Neural cell (in vitro differentiated cells): Measurements from ENCODE around the gene ST6GALNAC2. TPM values are rescaled to one million over a fixed set of nuclear protein-coding genes. Genes with fewer than 3 reads are reported as not detected.

Experiments
- H2AFZ ChIP-seq: fragments of 200-600, 300-800 bp; sonication (generic), shearing (Covaris generic); 2 replicates; pipeline ENCODE4 v1.6.0; 2014; ENCODE audit warnings: low read depth, mild to moderate bottlenecking, antibody characterized with exemption, low read length, moderate library complexity
- H3F3A ChIP-seq: fragments of 200-600 bp; shearing (Covaris generic); 2 replicates; pipeline ENCODE4 v1.6.1; 2016; ENCODE audit warnings: mild to moderate bottlenecking, moderate library complexity, mixed read lengths, antibody characterized with exemption, low read length; ENCODE audit not compliant: insufficient read depth, poor library complexity, severe bottlenecking
- H3K27ac ChIP-seq: fragments of 200-600, 300-800 bp; sonication (generic), shearing (Covaris generic); 2 replicates; pipeline ENCODE4 v1.5.1; 2014; ENCODE audit warnings: mild to moderate bottlenecking, low read length, moderate library complexity
- H3K27me3 ChIP-seq: fragments of 300-800, 200-600 bp; sonication (generic), shearing (Covaris generic); 2 replicates; pipeline ENCODE4 v1.6.0; 2014; ENCODE audit warnings: mild to moderate bottlenecking, low read depth, low read length, moderate library complexity; ENCODE audit not compliant: insufficient read depth
- H3K36me3 ChIP-seq: fragments of 300-800, 200-600 bp; sonication (generic), shearing (Covaris generic); 2 replicates; pipeline ENCODE4 v1.5.1; 2014; ENCODE audit warnings: mild to moderate bottlenecking, antibody characterized with exemption, low read length, moderate library complexity; ENCODE audit not compliant: insufficient read depth
- H3K4me2 ChIP-seq: fragments of 300-800, 200-600 bp; sonication (generic), shearing (Covaris generic); 2 replicates; pipeline ENCODE4 v1.6.0; 2014; ENCODE audit warnings: mild to moderate bottlenecking, low read length
- H3K4me3 ChIP-seq: fragments of 300-800, 200-600 bp; sonication (generic), shearing (Covaris generic); 2 replicates; pipeline ENCODE4 v1.5.1; 2014; ENCODE audit warnings: mild to moderate bottlenecking, low read length, moderate library complexity
- H3K79me2 ChIP-seq: fragments of 200-600 bp; shearing (Covaris generic); replicated peaks from 2 replicates; pipeline ENCODE4 v1.6.0; 2014; ENCODE audit warnings: mild to moderate bottlenecking, low read length, moderate library complexity; ENCODE audit not compliant: insufficient read depth
- H3K9ac ChIP-seq: fragments of 300-800, 200-600 bp; sonication (generic), shearing (Covaris generic); 2 replicates; pipeline ENCODE4 v1.6.1; 2016; ENCODE audit warnings: mild to moderate bottlenecking, low read length, mixed read lengths
- H3K9me2 ChIP-seq: fragments of 200-600 bp; shearing (Covaris generic); 2 replicates; pipeline ENCODE4 v1.6.1; 2016; ENCODE audit warnings: mild to moderate bottlenecking, low read length, mixed read lengths; ENCODE audit not compliant: insufficient read depth
- H3K9me3 ChIP-seq: fragments of 200-600, 300-800 bp; sonication (generic), shearing (Covaris generic); 2 replicates; pipeline ENCODE4 v1.6.1; 2016; ENCODE audit warnings: mild to moderate bottlenecking, mixed run types, low read length, moderate library complexity, mixed read lengths
- H4K20me1 ChIP-seq: fragments of 200-600 bp; shearing (Covaris generic); 2 replicates; pipeline ENCODE4 v1.6.1; 2016; ENCODE audit warnings: mild to moderate bottlenecking, mixed run types; ENCODE audit not compliant: insufficient read depth
- EP300 ChIP-seq: fragments of 450-650 bp; conservative IDR thresholded peaks from 2 replicates; pipeline ENCODE4 v1.6.1; 2014; ENCODE audit warnings: antibody characterized with exemption, mild to moderate bottlenecking, moderate library complexity; ENCODE audit not compliant: poor library complexity, severe bottlenecking
- EZH2 ChIP-seq: fragments of 200-600, 300-800 bp; shearing (Covaris generic), sonication (generic); IDR thresholded peaks from 2 replicates; pipeline ENCODE4 v1.6.1; 2014; ENCODE audit warnings: antibody characterized with exemption, low read length, borderline replicate concordance, mild to moderate bottlenecking; ENCODE audit not compliant: insufficient read depth, poor library complexity, severe bottlenecking
- MXI1 ChIP-seq: fragments of 450-650 bp; conservative IDR thresholded peaks from 2 replicates; pipeline ENCODE4 v1.6.1; 2014; ENCODE audit warnings: antibody characterized with exemption, mild to moderate bottlenecking; ENCODE audit not compliant: poor library complexity, severe bottlenecking
- POLR2AphosphoS5 ChIP-seq: IDR thresholded peaks from 2 replicates; pipeline ENCODE4 v1.6.1; 2012
- RAD21 ChIP-seq: fragments of 450-650 bp; conservative IDR thresholded peaks from 2 replicates; pipeline ENCODE4 v1.6.1; 2014; ENCODE audit warnings: antibody characterized with exemption, mild to moderate bottlenecking, moderate library complexity
- SMC3 ChIP-seq: fragments of 450-650 bp; conservative IDR thresholded peaks from 2 replicates; pipeline ENCODE4 v1.6.1; 2014; ENCODE audit warnings: antibody characterized with exemption, mild to moderate bottlenecking, moderate library complexity; ENCODE audit not compliant: poor library complexity
- TAF1 ChIP-seq: IDR thresholded peaks from 2 replicates; pipeline ENCODE4 v1.6.1; 2012; ENCODE audit warnings: low read depth
- polyA plus RNA-seq: library from polyadenylated mRNA; depleted of rRNA; stranded (reverse); fragments of >200 nt; gene quantifications from 2 replicates; pipeline ENCODE4 v1.2.3, GENCODE V29; 2014
- TF ChIP-seq, protein P1 (sequence below): IDR thresholded peaks from 2 replicates; pipeline ENCODE4 v1.6.1; 2012; ENCODE audit warnings: borderline replicate concordance
- TF ChIP-seq, protein P2 (sequence below): fragments of 450-650 bp; IDR thresholded peaks from 2 replicates; pipeline ENCODE4 v1.5.1; 2014; ENCODE audit warnings: antibody characterized with exemption, mild to moderate bottlenecking, moderate library complexity; ENCODE audit not compliant: poor library complexity, severe bottlenecking

ST6GALNAC2 gene
- polyA plus RNA-seq, 1 donor from 2014 or later = not detected

DNA sequence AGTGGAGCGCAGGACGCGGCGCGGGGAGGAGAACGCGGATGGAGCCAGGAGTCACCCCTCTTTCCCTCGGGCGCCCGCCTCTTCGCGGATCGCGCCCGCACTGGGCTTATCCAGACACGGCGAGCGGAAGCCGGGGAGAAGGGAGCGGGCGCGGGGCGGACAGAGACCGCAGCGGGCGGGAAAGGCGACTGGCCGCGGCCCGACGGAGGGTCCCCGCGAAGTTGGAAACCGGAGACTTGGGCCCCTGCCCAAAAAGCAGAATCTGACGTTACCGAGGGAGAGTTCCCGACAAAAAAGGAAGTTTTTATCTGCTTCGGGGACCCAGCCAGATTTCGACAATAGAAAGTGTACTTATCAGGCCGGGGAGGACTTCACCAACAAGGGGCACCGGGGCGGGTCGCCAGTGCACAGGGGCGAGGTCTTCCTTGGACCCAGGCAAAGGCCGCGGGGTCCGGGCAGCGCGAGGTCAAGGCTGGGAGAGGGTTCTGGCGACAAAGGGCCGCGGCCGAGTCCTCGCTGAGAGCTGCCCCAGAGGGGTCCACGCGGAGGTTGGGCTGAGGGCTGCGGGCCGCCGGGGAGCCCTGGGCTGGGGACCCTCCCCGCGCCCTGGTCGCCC is 519 bp downstream of the ST6GALNAC2 start:
- Histone ChIP-seq H3K36me3 (no peaks in the 10 kb centered on the region), H3K9ac (no peak overlapping the region), H3K9me2 (no peaks in the 10 kb centered on the region), H3K27me3 (peaks cover 51% of the 10 kb centered on the region), H2AFZ (no peak overlapping the region), H3K4me2 (no peak overlapping the region), H3F3A (no peaks in the 10 kb centered on the region), H3K9me3 (no peaks in the 10 kb centered on the region), H4K20me1 (no peaks in the 10 kb centered on the region), H3K27ac (no peak overlapping the region), H3K4me3 (peak overlapping the region; percentile 54), H3K79me2 (no peaks in the 10 kb centered on the region)
- no peak for TF ChIP-seq MXI1
- no peak for TF ChIP-seq POLR2AphosphoS5
- no peak for TF ChIP-seq SMC3
- no peak for TF ChIP-seq RAD21

DNA sequence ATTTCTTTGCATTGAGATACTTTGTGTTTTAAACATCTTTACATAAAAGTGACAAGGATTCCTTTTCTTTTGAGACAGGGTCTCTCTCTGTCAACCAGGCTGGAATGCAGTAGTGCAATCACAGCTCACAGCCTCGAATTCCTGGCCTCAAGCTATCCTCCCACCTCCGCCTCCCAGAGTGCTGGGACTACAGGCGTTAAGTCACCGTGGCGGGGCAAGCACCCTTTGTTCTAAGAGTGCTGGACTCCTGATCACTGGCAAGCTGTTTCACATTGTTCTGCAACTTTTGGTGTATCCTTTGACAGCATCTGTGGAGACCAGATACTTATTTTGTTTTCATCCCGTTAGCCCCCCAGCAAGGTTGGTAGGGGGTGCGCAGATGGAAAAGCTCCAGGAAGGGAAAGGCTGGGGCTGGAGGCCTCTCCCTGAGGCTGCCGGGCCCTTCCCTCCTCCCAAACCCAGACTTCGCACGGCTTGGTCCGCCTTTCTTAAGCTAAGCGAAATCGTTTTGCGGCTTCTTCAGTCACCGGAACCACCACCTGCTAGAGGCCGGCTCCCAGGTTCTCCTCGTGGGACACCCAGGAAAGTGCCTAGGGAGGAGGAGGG is 1.1 kb downstream of the ST6GALNAC2 start:
- Histone ChIP-seq H3K4me2 (no peak overlapping the region), H3K36me3 (no peaks in the 10 kb centered on the region), H3K27ac (no peak overlapping the region), H3K9me3 (no peaks in the 10 kb centered on the region), H3K79me2 (no peaks in the 10 kb centered on the region), H3K9me2 (no peaks in the 10 kb centered on the region), H4K20me1 (no peaks in the 10 kb centered on the region), H2AFZ (no peak overlapping the region), H3F3A (no peaks in the 10 kb centered on the region), H3K4me3 (peak overlapping the region; percentile 54), H3K27me3 (peaks cover 51% of the 10 kb centered on the region), H3K9ac (no peak overlapping the region)
- TF ChIP-seq, protein P1, sequence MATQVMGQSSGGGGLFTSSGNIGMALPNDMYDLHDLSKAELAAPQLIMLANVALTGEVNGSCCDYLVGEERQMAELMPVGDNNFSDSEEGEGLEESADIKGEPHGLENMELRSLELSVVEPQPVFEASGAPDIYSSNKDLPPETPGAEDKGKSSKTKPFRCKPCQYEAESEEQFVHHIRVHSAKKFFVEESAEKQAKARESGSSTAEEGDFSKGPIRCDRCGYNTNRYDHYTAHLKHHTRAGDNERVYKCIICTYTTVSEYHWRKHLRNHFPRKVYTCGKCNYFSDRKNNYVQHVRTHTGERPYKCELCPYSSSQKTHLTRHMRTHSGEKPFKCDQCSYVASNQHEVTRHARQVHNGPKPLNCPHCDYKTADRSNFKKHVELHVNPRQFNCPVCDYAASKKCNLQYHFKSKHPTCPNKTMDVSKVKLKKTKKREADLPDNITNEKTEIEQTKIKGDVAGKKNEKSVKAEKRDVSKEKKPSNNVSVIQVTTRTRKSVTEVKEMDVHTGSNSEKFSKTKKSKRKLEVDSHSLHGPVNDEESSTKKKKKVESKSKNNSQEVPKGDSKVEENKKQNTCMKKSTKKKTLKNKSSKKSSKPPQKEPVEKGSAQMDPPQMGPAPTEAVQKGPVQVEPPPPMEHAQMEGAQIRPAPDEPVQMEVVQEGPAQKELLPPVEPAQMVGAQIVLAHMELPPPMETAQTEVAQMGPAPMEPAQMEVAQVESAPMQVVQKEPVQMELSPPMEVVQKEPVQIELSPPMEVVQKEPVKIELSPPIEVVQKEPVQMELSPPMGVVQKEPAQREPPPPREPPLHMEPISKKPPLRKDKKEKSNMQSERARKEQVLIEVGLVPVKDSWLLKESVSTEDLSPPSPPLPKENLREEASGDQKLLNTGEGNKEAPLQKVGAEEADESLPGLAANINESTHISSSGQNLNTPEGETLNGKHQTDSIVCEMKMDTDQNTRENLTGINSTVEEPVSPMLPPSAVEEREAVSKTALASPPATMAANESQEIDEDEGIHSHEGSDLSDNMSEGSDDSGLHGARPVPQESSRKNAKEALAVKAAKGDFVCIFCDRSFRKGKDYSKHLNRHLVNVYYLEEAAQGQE = no peak
- TF ChIP-seq POLR2AphosphoS5 (no peak), RAD21 (no peak), EZH2 (peak; percentile 30), TAF1 (no peak)

GRCh38 chr17:76582660-76583059 is 3.0 kb downstream of the ST6GALNAC2 start:
- Histone ChIP-seq H3K79me2 (no peaks in the 10 kb centered on the region), H3K4me3 (no peak overlapping the region), H3K4me2 (no peak overlapping the region), H2AFZ (no peak overlapping the region), H3K27ac (no peak overlapping the region), H4K20me1 (no peaks in the 10 kb centered on the region), H3K27me3 (peaks cover 46% of the 10 kb centered on the region), H3K36me3 (no peaks in the 10 kb centered on the region), H3K9me2 (no peaks in the 10 kb centered on the region), H3K9me3 (no peaks in the 10 kb centered on the region), H3K9ac (no peak overlapping the region), H3F3A (no peaks in the 10 kb centered on the region)
- TF ChIP-seq EZH2 (no peak), EP300 (no peak), SMC3 (no peak), MXI1 (no peak), RAD21 (no peak), POLR2AphosphoS5 (no peak), TAF1 (no peak)
- TF ChIP-seq, protein P2, sequence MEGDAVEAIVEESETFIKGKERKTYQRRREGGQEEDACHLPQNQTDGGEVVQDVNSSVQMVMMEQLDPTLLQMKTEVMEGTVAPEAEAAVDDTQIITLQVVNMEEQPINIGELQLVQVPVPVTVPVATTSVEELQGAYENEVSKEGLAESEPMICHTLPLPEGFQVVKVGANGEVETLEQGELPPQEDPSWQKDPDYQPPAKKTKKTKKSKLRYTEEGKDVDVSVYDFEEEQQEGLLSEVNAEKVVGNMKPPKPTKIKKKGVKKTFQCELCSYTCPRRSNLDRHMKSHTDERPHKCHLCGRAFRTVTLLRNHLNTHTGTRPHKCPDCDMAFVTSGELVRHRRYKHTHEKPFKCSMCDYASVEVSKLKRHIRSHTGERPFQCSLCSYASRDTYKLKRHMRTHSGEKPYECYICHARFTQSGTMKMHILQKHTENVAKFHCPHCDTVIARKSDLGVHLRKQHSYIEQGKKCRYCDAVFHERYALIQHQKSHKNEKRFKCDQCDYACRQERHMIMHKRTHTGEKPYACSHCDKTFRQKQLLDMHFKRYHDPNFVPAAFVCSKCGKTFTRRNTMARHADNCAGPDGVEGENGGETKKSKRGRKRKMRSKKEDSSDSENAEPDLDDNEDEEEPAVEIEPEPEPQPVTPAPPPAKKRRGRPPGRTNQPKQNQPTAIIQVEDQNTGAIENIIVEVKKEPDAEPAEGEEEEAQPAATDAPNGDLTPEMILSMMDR = no peak
- TF ChIP-seq, protein P1 = no peak
